Measurements from ENCODE around the gene POLR3G.

The POLR3G gene

DNA sequence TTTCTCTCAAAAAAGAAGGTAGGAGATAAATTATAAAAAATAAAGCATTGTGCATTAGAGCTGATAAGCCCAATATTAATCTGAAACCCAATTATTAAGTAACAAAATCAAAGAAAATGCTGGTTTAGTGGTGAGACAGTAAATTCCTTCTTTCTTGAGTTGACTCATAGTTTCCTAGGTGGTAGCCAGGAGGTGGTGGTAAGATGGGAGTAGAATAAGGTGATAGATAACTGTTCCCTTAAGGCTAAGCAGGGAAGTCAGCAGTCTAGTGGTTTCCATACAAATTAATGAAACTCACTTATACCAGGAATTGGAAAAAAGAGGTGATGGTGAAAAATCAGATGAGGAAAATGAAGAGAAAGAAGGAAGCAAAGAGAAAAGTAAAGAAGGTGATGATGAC, 31.6 kb downstream of the POLR3G start:
- no peak overlapping the region for H3K4me3 ChIP-seq (ENCODE audit: low read depth in 1 of 2, low read length in 2 of 2)
- H3K9ac ChIP-seq (ENCODE audit: low read length) = no peak overlapping the region
- H3K9me3 ChIP-seq (ENCODE audit: low read length) = no peaks in the 10 kb centered on the region
- H3K27me3 ChIP-seq (ENCODE audit: control insufficient read depth in 1 of 2, insufficient read depth in 2 of 2, low read length in 2 of 2) = no peaks in the 10 kb centered on the region
- no peak overlapping the region for H3K27ac ChIP-seq (ENCODE audit: low read depth, low read length)
- H3K4me1 ChIP-seq (ENCODE audit: insufficient read depth, low read length) = no peaks in the 10 kb centered on the region
- H3K36me3 ChIP-seq (ENCODE audit: insufficient read depth, low read length) = no peaks in the 10 kb centered on the region

DNA sequence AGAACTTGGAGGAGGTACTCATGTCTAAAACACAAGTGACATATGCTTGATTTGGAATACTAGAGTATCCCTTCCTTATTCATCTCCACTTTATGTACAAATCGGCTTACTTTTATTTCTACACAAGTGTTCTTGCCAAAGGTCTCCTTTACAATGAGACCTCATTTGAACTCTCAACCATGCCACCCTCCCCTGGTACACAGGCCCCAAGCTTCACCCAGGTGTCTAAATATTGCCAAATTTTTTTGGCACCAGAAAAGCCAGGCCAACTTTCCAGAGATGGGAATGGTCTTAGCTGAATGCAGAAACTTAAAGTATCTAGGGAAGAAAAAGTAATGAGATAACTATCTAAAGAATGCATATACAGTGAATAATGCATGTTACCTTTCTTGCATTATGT, 35.8 kb downstream of the POLR3G start:
- Histone ChIP-seq H3K9ac (ENCODE audit: low read length) (no peak overlapping the region), H3K27me3 (ENCODE audit: control insufficient read depth in 1 of 2, insufficient read depth in 2 of 2, low read length in 2 of 2) (no peaks in the 10 kb centered on the region), H3K4me3 (ENCODE audit: low read depth in 1 of 2, low read length in 2 of 2) (no peak overlapping the region), H3K4me1 (ENCODE audit: insufficient read depth, low read length) (no peaks in the 10 kb centered on the region), H3K27ac (ENCODE audit: low read depth, low read length) (no peak overlapping the region), H3K36me3 (ENCODE audit: insufficient read depth, low read length) (no peaks in the 10 kb centered on the region), H3K9me3 (ENCODE audit: low read length) (no peaks in the 10 kb centered on the region)

DNA sequence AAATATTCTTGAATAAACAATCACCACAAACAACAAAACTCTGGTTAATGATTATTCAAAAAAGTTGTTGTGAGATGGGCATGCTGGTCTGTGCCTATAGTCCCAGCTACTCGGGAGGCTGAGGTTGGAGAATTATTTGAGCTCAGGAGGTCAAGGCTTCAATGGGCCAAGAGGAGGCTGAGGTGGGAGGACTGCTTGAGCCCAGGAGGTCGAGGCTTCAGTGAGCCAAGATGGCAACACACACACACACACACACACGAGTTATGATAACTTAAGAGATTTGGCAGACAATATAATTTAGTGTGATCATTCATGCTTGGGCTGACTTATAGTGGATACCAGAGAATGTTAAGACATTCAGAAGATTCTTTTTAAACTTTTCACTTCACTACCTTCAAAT, 39.9 kb downstream of the POLR3G start:
- no peaks in the 10 kb centered on the region for H3K9me3 ChIP-seq (ENCODE audit: low read length)
- H3K27me3 ChIP-seq (ENCODE audit: control insufficient read depth in 1 of 2, insufficient read depth in 2 of 2, low read length in 2 of 2) = no peaks in the 10 kb centered on the region
- H3K9ac ChIP-seq (ENCODE audit: low read length) = no peak overlapping the region
- H3K4me1 ChIP-seq (ENCODE audit: insufficient read depth, low read length) = no peaks in the 10 kb centered on the region
- H3K36me3 ChIP-seq (ENCODE audit: insufficient read depth, low read length) = peaks cover 10% of the 10 kb centered on the region
- no peak overlapping the region for H3K27ac ChIP-seq (ENCODE audit: low read depth, low read length)
- H3K4me3 ChIP-seq (ENCODE audit: low read depth in 1 of 2, low read length in 2 of 2) = no peak overlapping the region

DNA sequence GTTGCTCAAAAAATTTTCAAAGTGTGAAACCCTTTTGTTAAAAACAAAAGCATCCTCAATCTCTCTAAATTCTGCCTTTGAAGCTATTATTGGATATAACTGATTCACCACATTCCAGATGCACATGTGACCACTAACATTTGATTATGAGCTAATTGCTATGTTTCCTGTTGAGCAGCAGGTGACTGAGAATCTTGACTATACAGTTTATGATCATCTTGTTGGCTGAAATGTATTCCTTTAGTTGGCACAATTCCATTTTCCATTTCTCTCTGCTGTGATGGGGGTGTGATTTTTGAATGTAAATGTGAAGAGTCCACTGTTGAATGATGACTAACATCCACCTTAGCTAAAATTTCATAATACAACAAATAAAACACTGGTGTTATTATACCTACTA, 44.0 kb downstream of the POLR3G start:
- no peak overlapping the region for H3K4me3 ChIP-seq (ENCODE audit: low read depth in 1 of 2, low read length in 2 of 2)
- peaks cover 28% of the 10 kb centered on the region for H3K36me3 ChIP-seq (ENCODE audit: insufficient read depth, low read length)
- no peak overlapping the region for H3K27ac ChIP-seq (ENCODE audit: low read depth, low read length)
- H3K9me3 ChIP-seq (ENCODE audit: low read length) = no peaks in the 10 kb centered on the region
- no peaks in the 10 kb centered on the region for H3K4me1 ChIP-seq (ENCODE audit: insufficient read depth, low read length)
- H3K9ac ChIP-seq (ENCODE audit: low read length) = no peak overlapping the region
- no peaks in the 10 kb centered on the region for H3K27me3 ChIP-seq (ENCODE audit: control insufficient read depth in 1 of 2, insufficient read depth in 2 of 2, low read length in 2 of 2)

DNA sequence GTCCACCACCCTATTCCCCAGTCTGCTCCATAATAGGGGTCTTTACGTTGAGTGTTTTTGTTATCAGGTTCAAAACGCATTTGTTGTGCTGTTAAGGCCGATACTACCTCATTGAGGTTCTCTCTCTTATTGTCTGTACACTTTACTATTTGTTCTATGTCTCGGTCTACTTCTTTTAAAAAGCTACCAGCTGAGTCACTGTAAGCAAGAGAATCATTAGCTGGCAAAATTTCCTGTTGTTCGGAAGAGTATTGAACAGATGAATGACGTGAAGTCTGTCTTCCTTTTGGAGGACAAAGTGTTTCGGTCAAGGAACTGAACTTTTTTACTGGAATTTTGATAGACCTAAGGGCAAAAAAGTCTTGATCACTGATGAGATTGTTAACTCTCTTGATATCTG, 44.4 kb downstream of the POLR3G start:
- no peaks in the 10 kb centered on the region for H3K9me3 ChIP-seq (ENCODE audit: low read length)
- H3K27ac ChIP-seq (ENCODE audit: low read depth, low read length) = no peak overlapping the region
- no peaks in the 10 kb centered on the region for H3K4me1 ChIP-seq (ENCODE audit: insufficient read depth, low read length)
- H3K9ac ChIP-seq (ENCODE audit: low read length) = no peak overlapping the region
- H3K36me3 ChIP-seq (ENCODE audit: insufficient read depth, low read length) = peaks cover 32% of the 10 kb centered on the region
- H3K27me3 ChIP-seq (ENCODE audit: control insufficient read depth in 1 of 2, insufficient read depth in 2 of 2, low read length in 2 of 2) = no peaks in the 10 kb centered on the region
- H3K4me3 ChIP-seq (ENCODE audit: low read depth in 1 of 2, low read length in 2 of 2) = no peak overlapping the region

GRCh38 chr5:90528601-90529193, 54.0 kb downstream of the POLR3G start:
- Histone ChIP-seq H3K27me3 (ENCODE audit: control insufficient read depth in 1 of 2, insufficient read depth in 2 of 2, low read length in 2 of 2) (no peaks in the 10 kb centered on the region), H3K9ac (ENCODE audit: low read length) (peak overlapping the region; percentile 97), H3K4me3 (ENCODE audit: low read depth in 1 of 2, low read length in 2 of 2) (peak overlapping the region; percentile 53 to 86), H3K9me3 (ENCODE audit: low read length) (no peaks in the 10 kb centered on the region), H3K4me1 (ENCODE audit: insufficient read depth, low read length) (peaks cover 14% of the 10 kb centered on the region), H3K27ac (ENCODE audit: low read depth, low read length) (peak overlapping the region; percentile 80), H3K36me3 (ENCODE audit: insufficient read depth, low read length) (peaks cover 4% of the 10 kb centered on the region)

- peaks cover 0 to 3% of the 10 kb centered on the region in 2 donors for H3K27me3 ChIP-seq (ENCODE audit: control insufficient read depth in 1 of 2, insufficient read depth in 2 of 2, low read length in 2 of 2)
- peak within 1 kb of the TSS; percentile 53 to 86 for H3K4me3 ChIP-seq (ENCODE audit: low read depth in 1 of 2, low read length in 2 of 2)
- no peaks in the 10 kb centered on the region for H3K9me3 ChIP-seq (ENCODE audit: low read length)
- H3K9ac ChIP-seq (ENCODE audit: low read length) = peak within 1 kb of the TSS; percentile 97
- peaks cover 14% of the 10 kb centered on the region for H3K4me1 ChIP-seq (ENCODE audit: insufficient read depth, low read length)
- H3K27ac ChIP-seq (ENCODE audit: low read depth, low read length) = peak within 1 kb of the TSS; percentile 86
- H3K36me3 ChIP-seq (ENCODE audit: insufficient read depth, low read length) = no peaks in the 10 kb centered on the region
Measured at GRCh38 chr5:90529194-90529938, 54.7 kb downstream of the POLR3G start, which contains the start of gene LYSMD3. TSS of gene LYSMD3 (minus strand) at chr5:90529584. CDS start at chr5:90525289, 4,295 bp downstream.

GRCh38 chr5:90529939-90530677, 55.4 kb downstream of the POLR3G start:
- H3K9me3 ChIP-seq (ENCODE audit: low read length) = no peaks in the 10 kb centered on the region
- H3K4me3 ChIP-seq (ENCODE audit: low read depth in 1 of 2, low read length in 2 of 2) = peak overlapping the region; percentile 53 to 86
- H3K27me3 ChIP-seq (ENCODE audit: control insufficient read depth in 1 of 2, insufficient read depth in 2 of 2, low read length in 2 of 2) = peaks cover 0 to 3% of the 10 kb centered on the region in 2 donors
- peak overlapping the region; percentile 6 for H3K9ac ChIP-seq (ENCODE audit: low read length)
- H3K4me1 ChIP-seq (ENCODE audit: insufficient read depth, low read length) = peaks cover 14% of the 10 kb centered on the region
- H3K27ac ChIP-seq (ENCODE audit: low read depth, low read length) = peak overlapping the region; percentile 86
- no peaks in the 10 kb centered on the region for H3K36me3 ChIP-seq (ENCODE audit: insufficient read depth, low read length)

DNA sequence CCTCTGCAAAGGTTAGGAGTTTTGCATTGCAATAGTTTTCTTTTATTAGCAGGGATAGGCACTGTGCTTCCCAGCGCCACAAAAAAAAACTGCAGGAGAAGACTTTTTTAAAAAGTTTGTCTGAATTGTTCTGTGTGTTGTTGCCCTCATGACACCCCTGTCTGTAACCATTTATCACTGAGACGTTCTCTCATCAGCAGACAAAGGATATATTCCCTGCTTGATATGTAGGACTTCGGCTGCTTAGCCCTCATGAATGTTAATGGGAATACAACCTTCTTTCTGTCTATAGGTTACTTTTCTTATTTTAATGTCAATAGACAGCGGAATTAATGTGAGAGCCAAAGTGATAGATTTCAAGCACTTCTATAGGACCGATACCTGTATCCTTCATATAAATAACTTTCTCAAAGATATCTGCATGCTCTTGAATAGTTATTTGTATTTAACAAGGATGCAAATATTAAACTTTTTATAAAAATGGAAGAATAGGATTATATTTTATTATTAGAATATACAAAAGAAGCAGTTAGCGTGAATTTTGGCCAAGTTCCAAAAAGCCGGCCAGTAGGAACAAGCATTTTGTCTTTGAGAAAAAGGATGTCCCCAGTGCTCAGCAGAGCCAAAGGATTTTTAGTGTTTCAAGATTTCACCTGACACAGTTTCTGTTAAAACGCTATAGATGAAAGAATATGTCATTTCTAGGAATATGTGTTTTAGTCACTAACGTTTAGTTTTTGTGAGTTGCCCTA, 56.2 kb downstream of the POLR3G start:
- Histone ChIP-seq H3K27ac (ENCODE audit: low read depth, low read length) (no peak overlapping the region), H3K9me3 (ENCODE audit: low read length) (no peaks in the 10 kb centered on the region), H3K36me3 (ENCODE audit: insufficient read depth, low read length) (no peaks in the 10 kb centered on the region), H3K4me1 (ENCODE audit: insufficient read depth, low read length) (peaks cover 14% of the 10 kb centered on the region), H3K27me3 (ENCODE audit: control insufficient read depth in 1 of 2, insufficient read depth in 2 of 2, low read length in 2 of 2) (peaks cover 0 to 3% of the 10 kb centered on the region in 2 donors), H3K9ac (ENCODE audit: low read length) (peak overlapping the region; percentile 6), H3K4me3 (ENCODE audit: low read depth in 1 of 2, low read length in 2 of 2) (peak overlapping the region in 1 of 2 donors; percentile 86)

GRCh38 chr5:90533794-90534193, 59.1 kb downstream of the POLR3G start:
- H3K27me3 ChIP-seq (ENCODE audit: control insufficient read depth in 1 of 2, insufficient read depth in 2 of 2, low read length in 2 of 2) = peaks cover 0 to 3% of the 10 kb centered on the region in 2 donors
- no peak overlapping the region for H3K4me3 ChIP-seq (ENCODE audit: low read depth in 1 of 2, low read length in 2 of 2)
- H3K27ac ChIP-seq (ENCODE audit: low read depth, low read length) = no peak overlapping the region
- peaks cover 8% of the 10 kb centered on the region for H3K4me1 ChIP-seq (ENCODE audit: insufficient read depth, low read length)
- no peaks in the 10 kb centered on the region for H3K36me3 ChIP-seq (ENCODE audit: insufficient read depth, low read length)
- no peaks in the 10 kb centered on the region for H3K9me3 ChIP-seq (ENCODE audit: low read length)
- no peak overlapping the region for H3K9ac ChIP-seq (ENCODE audit: low read length)

DNA sequence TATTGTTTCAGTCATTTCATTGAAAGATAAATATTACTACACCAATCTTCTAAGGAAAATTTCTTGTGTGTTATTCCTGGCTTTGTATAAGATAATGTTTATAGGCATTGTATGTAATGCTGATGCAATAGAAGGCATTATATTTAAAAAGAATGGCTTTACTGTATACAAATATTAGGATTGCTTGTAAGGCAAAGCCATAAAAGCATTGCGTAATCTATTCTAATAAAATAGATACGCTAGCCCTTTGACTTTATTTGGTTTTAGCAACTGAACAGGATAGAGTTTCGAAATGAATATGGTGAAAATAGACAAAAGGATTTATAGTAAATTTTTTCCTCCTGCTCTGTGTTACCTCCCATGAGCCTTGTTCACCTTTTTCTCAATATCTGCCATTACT, 60.3 kb downstream of the POLR3G start:
- no peak overlapping the region for H3K9ac ChIP-seq (ENCODE audit: low read length)
- peaks cover 8% of the 10 kb centered on the region for H3K4me1 ChIP-seq (ENCODE audit: insufficient read depth, low read length)
- no peak overlapping the region for H3K27ac ChIP-seq (ENCODE audit: low read depth, low read length)
- peaks cover 0 to 3% of the 10 kb centered on the region in 2 donors for H3K27me3 ChIP-seq (ENCODE audit: control insufficient read depth in 1 of 2, insufficient read depth in 2 of 2, low read length in 2 of 2)
- no peaks in the 10 kb centered on the region for H3K9me3 ChIP-seq (ENCODE audit: low read length)
- no peak overlapping the region for H3K4me3 ChIP-seq (ENCODE audit: low read depth in 1 of 2, low read length in 2 of 2)
- no peaks in the 10 kb centered on the region for H3K36me3 ChIP-seq (ENCODE audit: insufficient read depth, low read length)
